HG03175 (cell line): ENCODE data around the gene BBX.

ENCODE experiments used
- ATAC-seq: cut with Tn5 transposase; IDR thresholded peaks from one replicate; pipeline ENCODE4 v1.9.1; 2021; ENCODE audit warnings: mild to moderate bottlenecking, moderate library complexity; ENCODE audit not compliant: unreplicated experiment

The BBX gene

GRCh38 chr3:107596639-107597038 is 73.9 kb downstream of the BBX start:
- ATAC-seq = no peak

- peak; percentile 96 for ATAC-seq
Measured at GRCh38 chr3:107598926-107599771, 76.4 kb downstream of the BBX start.

GRCh38 chr3:107599772-107600145 is 77.0 kb downstream of the BBX start:
- no peak for ATAC-seq

GRCh38 chr3:107600780-107601179 is 78.0 kb downstream of the BBX start:
- no peak for ATAC-seq

GRCh38 chr3:107604057-107604822 is 81.5 kb downstream of the BBX start:
- no peak for ATAC-seq

GRCh38 chr3:107611775-107612469 is 89.2 kb downstream of the BBX start:
- ATAC-seq = no peak

- ATAC-seq = no peak
Measured at GRCh38 chr3:107612664-107613084, 89.9 kb downstream of the BBX start.

GRCh38 chr3:107619549-107619948 is 96.8 kb downstream of the BBX start:
- ATAC-seq = no peak

- ATAC-seq = no peak
Measured at GRCh38 chr3:107620534-107620933, 97.8 kb downstream of the BBX start.

- ATAC-seq = no peak
Measured at GRCh38 chr3:107621465-107621864, 98.7 kb downstream of the BBX start.

GRCh38 chr3:107627962-107628542 is 105.3 kb downstream of the BBX start:
- ATAC-seq = no peak

GRCh38 chr3:107629566-107629965 is 106.8 kb downstream of the BBX start:
- ATAC-seq = no peak

GRCh38 chr3:107630779-107631178 is 108.0 kb downstream of the BBX start:
- ATAC-seq = no peak

GRCh38 chr3:107632576-107632975 is 109.8 kb downstream of the BBX start:
- no peak for ATAC-seq

- ATAC-seq = peak; percentile 94
Measured at GRCh38 chr3:107633327-107634098, 110.8 kb downstream of the BBX start.

GRCh38 chr3:107634099-107634489 is 111.3 kb downstream of the BBX start:
- ATAC-seq = peak; percentile 41

GRCh38 chr3:107637416-107638183 is 114.8 kb downstream of the BBX start:
- ATAC-seq = no peak

- ATAC-seq = no peak
Measured at GRCh38 chr3:107641572-107642307, 119.0 kb downstream of the BBX start.
